Renal pelvis (tissue), 12 donors: ENCODE results near the gene CRB2. TPM values are rescaled to one million over a fixed set of nuclear protein-coding genes. Genes with fewer than 3 reads are reported as not detected.

ENCODE experiments used
- DNase-seq: peaks from one replicate; pipeline ENCODE4 v3.0.0-alpha.2; 2013
- long read RNA-seq, 16 experiments: transcript quantifications; one replicate each; lab custom pipeline, GENCODE V29; 2026
- polyA plus RNA-seq, 3 donors: library from polyadenylated mRNA; unstranded; fragments of 120-200 nt; gene quantifications; one replicate each; pipeline ENCODE4 v1.2.1, GENCODE V29; 2013; ENCODE audit not compliant: insufficient read length in 3 of 3

CRB2 gene
- 10 to 100 TPM; 29.9 to 31.9 (median 30.4) TPM for polyA plus RNA-seq
- long read RNA-seq, donor 1: 0 reads
- long read RNA-seq, donor 2: 0 reads
- long read RNA-seq, donor 3: 0 reads
- long read RNA-seq, donor 4, full-length matches to known transcripts: 1 of 1 reads
- long read RNA-seq, donor 4, partial matches to known transcripts: 0 of 1 reads
- long read RNA-seq, donor 4, other reads (novel, unspliced or antisense): 0 of 1 reads
- long read RNA-seq, donor 5: 0 reads
- long read RNA-seq, donor 6, full-length matches to known transcripts: 1 of 1 reads
- long read RNA-seq, donor 6, partial matches to known transcripts: 0 of 1 reads
- long read RNA-seq, donor 6, other reads (novel, unspliced or antisense): 0 of 1 reads
- long read RNA-seq, donor 7, full-length matches to known transcripts: 1 of 1 reads
- long read RNA-seq, donor 7, partial matches to known transcripts: 0 of 1 reads
- long read RNA-seq, donor 7, other reads (novel, unspliced or antisense): 0 of 1 reads
- long read RNA-seq, donor 8: 0 reads
- long read RNA-seq, donor 9: 0 reads
- long read RNA-seq, donor 10, full-length matches to known transcripts: 1 of 1 reads
- long read RNA-seq, donor 10, partial matches to known transcripts: 0 of 1 reads
- long read RNA-seq, donor 10, other reads (novel, unspliced or antisense): 0 of 1 reads
- long read RNA-seq, donor 11, full-length matches to known transcripts: 1 of 1 reads
- long read RNA-seq, donor 11, partial matches to known transcripts: 0 of 1 reads
- long read RNA-seq, donor 11, other reads (novel, unspliced or antisense): 0 of 1 reads
- long read RNA-seq, donor 12: 0 reads
- long read RNA-seq, donor 13, partial matches to known transcripts: 7 of 7 reads
- long read RNA-seq, donor 13, other reads (novel, unspliced or antisense): 0 of 7 reads
- long read RNA-seq, donor 14: 0 reads
- long read RNA-seq, donor 15: 0 reads
- long read RNA-seq, donor 16, full-length matches to known transcripts: 1 of 35 reads
- long read RNA-seq, donor 16, partial matches to known transcripts: 34 of 35 reads
- long read RNA-seq, donor 16, other reads (novel, unspliced or antisense): 0 of 35 reads

- DNase-seq: peak; percentile 67
Measured at GRCh38 chr9:123355761-123356431, at the start of gene CRB2. CRB2 (plus strand) TSS chr9:123356197; CDS start chr9:123356261, 64 bp downstream.

GRCh38 chr9:123309611-123310010, 46.4 kb upstream of the CRB2 start:
- DNase-seq: no peak

- DNase-seq: no peak
Measured at GRCh38 chr9:123310551-123311249, 45.3 kb upstream of the CRB2 start.

GRCh38 chr9:123311250-123311752, 44.7 kb upstream of the CRB2 start:
- DNase-seq: peak; percentile 60

- no peak for DNase-seq
Measured at GRCh38 chr9:123312306-123312877, 43.6 kb upstream of the CRB2 start.

- no peak for DNase-seq
Measured at GRCh38 chr9:123314617-123315016, 41.4 kb upstream of the CRB2 start.

GRCh38 chr9:123315635-123316034, 40.4 kb upstream of the CRB2 start:
- no peak for DNase-seq

GRCh38 chr9:123316053-123316718, 39.8 kb upstream of the CRB2 start:
- DNase-seq: no peak

- DNase-seq: no peak
Measured at GRCh38 chr9:123318202-123318601, 37.8 kb upstream of the CRB2 start.

GRCh38 chr9:123318961-123319421, 37.0 kb upstream of the CRB2 start:
- no peak for DNase-seq

- DNase-seq: no peak
Measured at GRCh38 chr9:123319541-123320339, 36.3 kb upstream of the CRB2 start.

- DNase-seq: no peak
Measured at GRCh38 chr9:123320814-123321213, 35.2 kb upstream of the CRB2 start.

GRCh38 chr9:123321616-123322272, 34.3 kb upstream of the CRB2 start:
- no peak for DNase-seq

- no peak for DNase-seq
Measured at GRCh38 chr9:123322273-123323195, 33.5 kb upstream of the CRB2 start.

GRCh38 chr9:123323196-123324013, 32.6 kb upstream of the CRB2 start:
- no peak for DNase-seq

GRCh38 chr9:123324767-123325183, 31.2 kb upstream of the CRB2 start:
- no peak for DNase-seq
